GM12891 (cell line): ENCODE results near the gene WDR89.

ENCODE experiments used
- POLR2A ChIP-seq: IDR thresholded peaks from 2 replicates; pipeline ENCODE4 v1.6.1; 2011; ENCODE audit warnings: low read depth, low read length, control low read depth
- POLR2AphosphoS5 ChIP-seq: IDR thresholded peaks from 2 replicates; pipeline ENCODE4 v1.6.1; 2011; ENCODE audit warnings: low read depth, low read length, control low read depth

- TF ChIP-seq POLR2A: no peak
- TF ChIP-seq POLR2AphosphoS5: no peak
Observed at GRCh38 chr14:63581491-63581890, 60.2 kb downstream of the WDR89 start.
